GM21367 (cell line): Measurements from ENCODE around the gene SP4.

Source experiments
- ATAC-seq: cut with Tn5 transposase; IDR thresholded peaks from one replicate; pipeline ENCODE4 v1.9.1; 2021; ENCODE audit not compliant: unreplicated experiment

Gene SP4

GRCh38 chr7:21443149-21443841 is 15.4 kb downstream of the SP4 start:
- ATAC-seq: no peak

GRCh38 chr7:21448974-21449373 is 21.1 kb downstream of the SP4 start:
- ATAC-seq: no peak

DNA sequence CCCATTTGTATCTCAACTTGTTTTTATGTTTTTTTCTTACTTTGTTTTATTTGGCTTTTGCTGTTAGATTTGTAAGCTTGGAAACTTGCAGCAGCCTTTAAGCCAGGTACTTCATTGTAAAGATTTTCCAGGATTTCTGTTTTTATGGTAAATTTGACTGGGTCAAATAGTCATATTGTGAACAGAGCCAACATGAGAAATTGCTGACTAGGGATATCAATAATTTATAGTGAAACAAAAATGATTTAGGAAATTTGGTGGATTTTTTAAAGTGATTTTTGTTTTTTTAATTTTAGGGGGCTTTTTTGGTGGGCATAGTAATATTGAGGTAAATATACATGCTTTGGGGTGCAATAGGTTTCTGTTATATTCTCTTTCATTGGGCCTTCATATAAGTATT is 22.2 kb downstream of the SP4 start:
- ATAC-seq: no peak

- no peak for ATAC-seq
These were observed 23.1 kb downstream of the SP4 start for GRCh38 chr7:21450941-21451340.

GRCh38 chr7:21454182-21454581 is 26.3 kb downstream of the SP4 start:
- no peak for ATAC-seq

- no peak for ATAC-seq
These were observed 27.0 kb downstream of the SP4 start for GRCh38 chr7:21454906-21455305.

DNA sequence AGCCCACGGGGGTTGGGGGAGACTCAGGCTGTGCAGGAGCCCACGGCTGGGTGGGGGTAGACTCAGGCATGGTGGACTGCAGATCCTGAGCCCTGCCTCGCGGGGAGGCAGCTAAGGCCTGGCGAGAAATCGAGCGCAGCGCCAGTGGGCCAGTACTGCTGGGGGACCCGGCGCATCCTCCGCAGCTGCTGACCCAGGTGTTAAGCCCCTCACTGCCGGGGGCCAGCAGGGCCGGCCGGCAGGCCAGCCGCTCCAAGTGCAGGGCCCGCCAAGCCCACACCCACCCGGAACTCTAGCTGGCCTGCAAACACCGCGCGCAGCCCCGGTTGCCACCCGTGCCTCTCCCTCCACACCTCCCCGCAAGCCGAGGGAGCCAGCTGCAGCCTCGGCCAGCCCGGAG is 33.4 kb downstream of the SP4 start:
- ATAC-seq: no peak

GRCh38 chr7:21462081-21462480 is 34.2 kb downstream of the SP4 start:
- ATAC-seq: no peak

DNA sequence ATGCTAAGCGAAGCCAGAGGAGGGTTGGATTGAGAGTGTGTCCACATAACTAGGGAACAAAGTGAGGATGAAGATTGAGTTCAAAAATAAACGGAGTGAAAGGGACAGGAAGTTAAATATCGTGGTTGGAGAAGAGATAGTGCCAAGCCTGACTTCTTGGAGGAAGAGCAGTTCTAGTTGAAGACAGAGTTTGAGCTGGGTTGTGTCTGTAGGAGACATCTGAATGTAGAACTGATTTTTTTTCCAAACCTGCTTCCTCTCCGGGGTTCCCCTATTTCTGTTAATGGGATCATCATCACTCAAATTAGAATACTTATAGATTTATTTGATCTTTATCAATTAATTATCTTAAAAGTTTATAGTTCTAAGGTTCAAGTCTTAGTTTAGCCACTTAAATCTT is 35.6 kb downstream of the SP4 start:
- no peak for ATAC-seq

- ATAC-seq: no peak
These were observed 41.1 kb downstream of the SP4 start for GRCh38 chr7:21468969-21469368.

DNA sequence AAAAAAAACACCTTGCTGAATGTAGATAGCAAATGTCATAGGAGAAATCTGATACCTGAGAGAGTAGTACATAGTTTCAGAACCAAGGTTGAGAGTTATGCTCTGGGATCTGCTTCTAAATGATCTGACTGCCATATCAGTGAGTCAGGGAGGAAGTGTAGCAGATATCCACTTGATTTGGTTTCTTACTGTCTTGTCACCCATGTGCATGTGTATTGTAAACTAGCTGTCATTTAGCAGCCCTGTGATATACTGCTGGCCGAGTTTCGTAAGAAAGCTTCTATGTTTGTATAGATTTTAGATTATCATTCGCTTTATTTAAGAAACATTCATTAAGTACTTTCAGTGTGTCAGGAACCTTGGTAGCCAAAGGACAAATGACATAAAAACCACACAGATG is 42.0 kb downstream of the SP4 start:
- no peak for ATAC-seq

DNA sequence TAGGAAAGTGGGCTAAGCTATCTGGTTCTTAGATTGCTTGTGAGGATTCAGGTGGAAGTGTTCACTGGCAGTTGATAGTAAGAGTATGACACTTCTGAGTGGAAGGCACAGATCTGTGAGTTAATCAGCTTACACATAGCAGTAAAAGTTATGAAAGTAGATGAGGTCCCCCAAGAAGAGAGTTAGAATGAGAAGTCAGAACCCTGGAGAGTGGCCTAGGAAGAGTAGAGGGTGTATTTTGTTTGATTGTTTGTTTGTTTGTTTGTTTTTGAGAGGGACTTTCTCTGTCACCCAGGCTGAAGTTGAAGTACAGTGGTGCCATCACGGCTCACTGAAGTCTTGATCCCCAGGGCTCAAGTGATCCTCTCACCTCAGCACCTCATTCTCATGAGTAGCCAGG is 44.1 kb downstream of the SP4 start:
- ATAC-seq: no peak

GRCh38 chr7:21476429-21476828 is 48.5 kb downstream of the SP4 start:
- no peak for ATAC-seq

GRCh38 chr7:21480693-21481403 is 53.0 kb downstream of the SP4 start:
- no peak for ATAC-seq

GRCh38 chr7:21486511-21486910 is 58.6 kb downstream of the SP4 start:
- ATAC-seq: no peak

DNA sequence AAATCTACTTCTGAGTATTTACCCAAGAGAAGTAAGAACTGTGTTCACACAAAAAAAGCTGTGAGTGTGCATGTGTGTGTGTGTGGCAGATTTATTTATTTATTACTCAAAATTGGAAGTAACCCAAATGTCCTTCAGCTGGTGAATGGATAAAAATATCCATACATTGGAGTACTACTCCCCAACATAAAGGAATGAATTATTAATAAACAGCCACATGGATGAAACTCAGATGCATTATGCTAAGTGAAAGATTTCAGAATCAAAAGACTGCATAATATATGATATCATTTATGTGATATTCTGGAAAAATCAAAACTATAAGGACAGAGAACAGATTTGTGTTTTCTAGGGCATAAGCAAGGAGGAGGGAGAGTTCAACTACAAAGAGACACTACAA is 67.8 kb downstream of the SP4 start:
- no peak for ATAC-seq

GRCh38 chr7:21497072-21497471 is 69.2 kb downstream of the SP4 start:
- ATAC-seq: no peak

DNA sequence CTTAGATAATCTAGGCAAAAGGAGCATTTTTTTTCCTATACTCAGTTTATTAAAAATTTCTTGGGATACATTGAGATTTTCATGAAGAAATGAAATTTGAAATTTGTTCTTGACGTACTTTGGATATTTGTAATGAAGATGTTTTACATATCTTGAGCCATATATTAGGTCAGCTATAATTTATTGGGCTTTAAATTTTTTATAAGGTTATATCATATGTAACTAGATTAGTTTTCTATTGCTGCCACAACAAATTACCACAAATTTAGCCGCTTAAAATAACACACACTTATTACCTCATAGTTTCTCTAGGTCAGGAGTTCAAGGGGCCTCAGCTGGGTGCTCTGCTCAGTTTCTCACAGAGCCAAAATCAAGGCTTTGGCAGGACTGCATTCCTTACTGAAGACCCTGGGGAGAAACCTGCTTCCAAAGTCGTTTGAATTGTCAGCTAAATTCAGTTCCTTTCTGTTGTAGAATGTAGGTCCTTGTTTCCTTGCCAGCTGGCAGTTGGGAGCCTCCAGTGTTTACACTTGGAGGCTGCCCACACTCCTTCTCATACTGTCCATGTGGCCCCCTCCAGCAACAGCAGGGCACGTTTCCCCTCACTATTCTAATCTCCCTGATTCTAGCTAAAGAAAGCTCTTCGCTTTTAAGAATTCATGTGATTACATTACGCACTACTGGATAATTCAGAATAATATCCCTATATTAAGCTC is 72.4 kb downstream of the SP4 start:
- no peak for ATAC-seq

DNA sequence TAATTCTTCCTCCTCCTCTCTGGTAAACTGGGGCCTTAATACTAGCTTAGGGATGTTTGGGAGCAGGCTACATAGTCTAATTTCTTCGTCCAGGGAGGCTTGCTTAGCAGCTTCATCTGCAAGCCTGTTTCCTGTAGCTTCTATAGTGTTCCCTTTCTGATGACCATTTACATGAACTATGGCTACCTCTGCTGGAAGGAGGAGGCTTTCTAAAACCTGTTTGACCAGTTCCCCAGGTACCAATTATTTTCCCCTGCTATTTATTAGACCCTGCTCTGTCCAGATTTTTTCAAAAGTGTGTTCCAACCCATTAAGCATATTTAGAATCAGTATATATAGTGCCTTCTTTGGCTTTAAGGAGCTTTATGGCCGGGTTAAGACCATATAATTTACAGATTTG is 76.1 kb downstream of the SP4 start:
- ATAC-seq: no peak

GRCh38 chr7:21507627-21508343 is 79.9 kb downstream of the SP4 start:
- ATAC-seq: no peak

GRCh38 chr7:21508538-21508937 is 80.7 kb downstream of the SP4 start:
- ATAC-seq: no peak

- no peak for ATAC-seq
These were observed 86.2 kb downstream of the SP4 start for GRCh38 chr7:21514062-21514461.
